Activated CD4-positive, alpha-beta T cell treated with anti-CD3 and anti-CD28 coated beads for 4 hours (primary cell): Measurements from ENCODE around the gene PCDHGC3.

Experiments
- DNase-seq, 2 donors: peaks; one replicate each; pipeline ENCODE4 v3.0.0-alpha.2; 2020

PCDHGC3 gene

DNA sequence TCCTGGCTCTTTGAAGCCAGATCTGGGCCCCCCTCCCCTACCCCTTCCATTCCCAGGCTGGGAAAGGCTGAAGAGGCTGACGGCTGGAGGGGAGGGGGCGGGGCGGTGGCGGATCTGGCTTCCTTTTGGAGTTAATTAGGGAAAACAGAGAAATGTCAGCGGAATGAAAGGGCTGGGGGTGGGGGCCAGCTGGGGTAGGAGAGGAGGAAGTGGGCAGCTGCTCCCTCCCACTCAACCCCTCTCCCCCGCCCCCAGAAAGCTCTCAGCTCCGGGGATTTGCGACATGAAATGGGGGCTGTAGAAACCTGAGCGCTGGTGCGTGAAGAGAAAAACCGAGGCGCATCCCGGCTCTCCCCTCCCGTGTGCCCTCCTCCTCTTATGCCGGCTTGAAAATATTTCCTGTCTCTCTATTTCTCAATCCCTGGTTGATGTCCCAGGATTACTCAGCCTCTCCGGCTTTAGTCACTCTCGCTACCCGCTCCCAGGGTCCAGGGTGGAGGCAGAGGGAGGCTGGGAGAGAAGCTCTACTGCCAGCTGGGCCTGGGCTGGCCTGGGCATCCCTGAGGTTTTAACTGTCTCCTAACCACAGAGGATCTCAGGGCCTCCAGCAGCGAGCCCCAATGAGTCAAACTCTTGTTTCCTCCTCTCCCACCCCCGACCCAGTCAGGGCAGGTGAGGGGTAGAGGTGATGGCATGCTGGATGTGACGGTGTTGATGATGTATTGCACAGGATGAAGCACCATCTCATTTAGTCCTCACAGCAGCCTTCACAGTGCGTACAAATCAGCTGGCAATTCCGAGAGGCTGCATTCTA lies 33.2 kb downstream of the PCDHGC3 start:
- no peak for DNase-seq

DNA sequence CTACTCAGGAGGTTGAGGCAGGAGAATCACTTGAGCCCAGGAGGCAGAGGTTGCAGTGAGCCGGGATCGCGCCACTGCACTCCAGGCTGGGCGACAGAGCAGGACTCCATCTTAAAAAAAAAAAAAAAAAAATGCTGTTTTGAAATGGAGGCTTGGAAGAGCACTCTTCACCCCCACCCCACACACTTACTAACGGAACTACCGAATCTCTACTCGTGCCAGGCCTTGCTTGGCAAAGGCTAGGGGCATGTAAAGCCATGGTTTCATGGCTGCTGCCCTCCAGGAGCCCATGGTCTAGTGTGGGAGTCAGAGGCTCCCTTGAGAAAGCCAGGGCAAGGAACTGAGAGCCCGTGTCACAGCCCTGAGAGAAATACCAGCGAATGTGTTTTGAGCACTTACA lies 34.4 kb downstream of the PCDHGC3 start:
- no peak for DNase-seq

DNA sequence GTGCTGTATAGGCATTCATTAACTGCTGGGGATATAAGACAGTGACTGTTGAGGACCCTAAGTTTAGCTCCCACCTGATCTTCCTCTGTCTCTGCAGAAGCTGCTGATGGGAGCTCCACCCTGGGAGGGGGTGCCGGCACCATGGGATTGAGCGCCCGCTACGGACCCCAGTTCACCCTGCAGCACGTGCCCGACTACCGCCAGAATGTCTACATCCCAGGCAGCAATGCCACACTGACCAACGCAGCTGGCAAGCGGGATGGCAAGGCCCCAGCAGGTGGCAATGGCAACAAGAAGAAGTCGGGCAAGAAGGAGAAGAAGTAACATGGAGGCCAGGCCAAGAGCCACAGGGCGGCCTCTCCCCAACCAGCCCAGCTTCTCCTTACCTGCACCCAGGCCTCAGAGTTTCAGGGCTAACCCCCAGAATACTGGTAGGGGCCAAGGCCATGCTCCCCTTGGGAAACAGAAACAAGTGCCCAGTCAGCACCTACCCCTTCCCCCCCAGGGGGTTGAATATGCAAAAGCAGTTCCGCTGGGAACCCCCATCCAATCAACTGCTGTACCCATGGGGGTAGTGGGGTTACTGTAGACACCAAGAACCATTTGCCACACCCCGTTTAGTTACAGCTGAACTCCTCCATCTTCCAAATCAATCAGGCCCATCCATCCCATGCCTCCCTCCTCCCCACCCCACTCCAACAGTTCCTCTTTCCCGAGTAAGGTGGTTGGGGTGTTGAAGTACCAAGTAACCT lies 35.3 kb downstream of the PCDHGC3 start:
- no peak for DNase-seq

DNA sequence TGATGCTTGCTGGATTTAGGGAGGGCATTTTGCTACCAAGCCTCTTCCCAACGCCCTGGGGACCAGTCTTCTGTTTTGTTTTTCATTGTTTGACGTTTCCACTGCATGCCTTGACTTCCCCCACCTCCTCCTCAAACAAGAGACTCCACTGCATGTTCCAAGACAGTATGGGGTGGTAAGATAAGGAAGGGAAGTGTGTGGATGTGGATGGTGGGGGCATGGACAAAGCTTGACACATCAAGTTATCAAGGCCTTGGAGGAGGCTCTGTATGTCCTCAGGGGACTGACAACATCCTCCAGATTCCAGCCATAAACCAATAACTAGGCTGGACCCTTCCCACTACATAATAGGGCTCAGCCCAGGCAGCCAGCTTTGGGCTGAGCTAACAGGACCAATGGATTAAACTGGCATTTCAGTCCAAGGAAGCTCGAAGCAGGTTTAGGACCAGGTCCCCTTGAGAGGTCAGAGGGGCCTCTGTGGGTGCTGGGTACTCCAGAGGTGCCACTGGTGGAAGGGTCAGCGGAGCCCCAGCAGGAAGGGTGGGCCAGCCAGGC lies 36.1 kb downstream of the PCDHGC3 start:
- no peak for DNase-seq

DNA sequence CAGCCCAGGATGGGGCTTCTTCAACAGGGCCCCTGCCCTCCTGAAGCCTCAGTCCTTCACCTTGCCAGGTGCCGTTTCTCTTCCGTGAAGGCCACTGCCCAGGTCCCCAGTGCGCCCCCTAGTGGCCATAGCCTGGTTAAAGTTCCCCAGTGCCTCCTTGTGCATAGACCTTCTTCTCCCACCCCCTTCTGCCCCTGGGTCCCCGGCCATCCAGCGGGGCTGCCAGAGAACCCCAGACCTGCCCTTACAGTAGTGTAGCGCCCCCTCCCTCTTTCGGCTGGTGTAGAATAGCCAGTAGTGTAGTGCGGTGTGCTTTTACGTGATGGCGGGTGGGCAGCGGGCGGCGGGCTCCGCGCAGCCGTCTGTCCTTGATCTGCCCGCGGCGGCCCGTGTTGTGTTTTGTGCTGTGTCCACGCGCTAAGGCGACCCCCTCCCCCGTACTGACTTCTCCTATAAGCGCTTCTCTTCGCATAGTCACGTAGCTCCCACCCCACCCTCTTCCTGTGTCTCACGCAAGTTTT lies 36.7 kb downstream of the PCDHGC3 start:
- peak; percentile 84 to 87 for DNase-seq

DNA sequence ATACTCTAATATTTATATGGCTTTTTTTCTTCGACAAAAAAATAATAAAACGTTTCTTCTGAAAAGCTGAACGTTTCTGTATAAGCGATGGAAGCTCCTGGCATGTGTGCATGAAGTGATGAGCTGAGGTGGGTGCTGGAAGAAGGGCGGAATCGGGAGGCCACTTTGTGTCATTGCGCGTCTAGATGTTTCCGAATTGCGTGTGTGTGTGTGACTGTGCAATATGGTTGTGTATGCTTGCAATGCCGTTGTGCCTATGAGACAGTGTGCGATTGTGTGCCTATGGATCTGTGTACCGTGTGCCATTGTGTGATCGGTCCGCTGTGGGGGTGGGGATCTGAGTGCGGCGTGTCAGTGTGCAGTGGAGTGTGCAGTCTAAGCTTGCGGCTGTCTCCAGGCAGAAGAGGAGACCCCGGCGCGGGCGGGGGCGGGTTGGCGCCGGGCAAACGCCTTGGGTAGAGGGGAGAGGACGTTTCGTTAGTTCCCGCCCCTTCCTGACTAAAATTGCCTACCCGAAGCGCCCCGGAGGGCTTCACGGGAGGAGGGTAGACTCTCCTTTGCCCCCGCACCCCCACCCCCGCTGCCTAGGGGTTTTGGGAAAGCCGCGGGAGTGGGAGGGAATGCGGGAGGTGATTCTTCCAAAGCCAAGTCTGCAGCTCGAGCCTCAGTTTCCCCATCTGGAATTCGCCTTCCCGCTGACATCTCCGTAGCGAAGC lies 37.3 kb downstream of the PCDHGC3 start:
- DNase-seq, result peak; percentile 22 to 39

DNA sequence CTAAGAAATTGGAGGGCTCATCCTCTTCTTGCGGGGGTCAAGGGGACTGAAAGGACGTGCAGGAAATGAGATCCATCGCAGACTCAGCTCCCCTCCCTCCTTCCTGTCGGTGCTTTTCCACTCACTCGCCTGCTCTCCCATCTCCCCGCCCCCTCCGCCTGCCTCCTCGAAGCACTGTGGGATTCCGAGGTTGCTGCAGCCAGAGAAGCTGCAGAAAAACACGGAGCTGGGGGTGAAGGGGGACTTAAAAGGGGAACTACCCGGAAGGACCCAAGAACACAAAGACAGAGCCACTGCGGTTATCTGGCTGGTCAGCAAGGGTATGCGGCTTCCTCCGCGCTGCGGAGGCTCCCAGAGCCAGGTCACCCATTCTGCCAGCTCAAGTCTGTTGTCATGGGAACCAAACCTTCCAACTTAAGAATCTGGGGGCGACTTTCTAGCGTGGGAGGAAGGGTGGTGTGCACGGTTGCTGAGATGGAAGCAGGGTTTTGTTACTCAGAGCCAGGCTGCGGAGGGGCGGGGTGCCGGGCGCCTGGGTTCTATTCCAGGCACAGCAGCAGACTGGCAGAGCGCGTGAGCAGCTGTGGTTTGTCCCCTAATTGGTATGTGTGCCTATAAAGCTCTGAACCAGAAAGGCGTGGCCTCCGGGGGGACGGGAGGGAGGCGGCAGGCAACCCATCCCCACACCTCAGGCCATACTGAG lies 38.0 kb downstream of the PCDHGC3 start:
- DNase-seq, result peak; percentile 70 to 80

DNA sequence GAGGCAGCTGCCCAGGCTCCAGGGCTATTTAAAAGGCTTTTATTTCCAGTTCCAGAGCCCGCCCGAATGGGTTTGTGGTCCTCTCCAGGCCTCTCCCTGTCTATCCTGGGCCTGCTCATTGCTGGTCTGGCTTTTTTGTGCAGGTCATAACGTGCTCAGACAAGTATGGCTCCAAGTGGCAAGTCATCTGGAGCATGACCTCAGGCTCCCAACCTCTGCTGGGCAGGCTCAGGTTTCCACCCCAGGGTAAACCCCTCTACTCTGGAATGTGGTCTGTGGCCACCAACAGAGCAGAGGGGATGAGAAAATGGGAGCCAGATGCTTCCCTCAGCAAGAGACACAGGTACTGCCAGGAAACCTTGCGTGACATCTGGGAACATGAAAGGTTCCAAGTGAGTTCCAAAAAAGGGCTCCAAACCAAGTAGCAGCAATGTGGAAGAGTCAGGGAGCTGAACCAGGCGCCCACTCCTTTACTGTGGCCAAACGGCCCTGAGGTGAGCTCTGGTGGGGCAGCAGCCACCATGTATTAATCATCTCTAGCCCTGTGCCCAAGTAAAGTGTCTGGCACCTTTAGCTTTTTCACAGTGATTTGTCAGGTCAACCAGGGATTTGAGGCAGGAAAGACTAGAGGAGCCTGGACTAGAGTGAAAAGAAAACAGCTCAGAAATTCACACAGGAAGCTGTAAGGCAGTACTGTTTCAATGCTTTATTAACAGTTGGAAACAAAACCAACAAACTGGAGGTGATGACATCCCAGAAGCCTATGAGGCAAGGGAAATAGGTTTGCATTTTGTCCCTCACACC lies 38.8 kb downstream of the PCDHGC3 start:
- no peak for DNase-seq

DNA sequence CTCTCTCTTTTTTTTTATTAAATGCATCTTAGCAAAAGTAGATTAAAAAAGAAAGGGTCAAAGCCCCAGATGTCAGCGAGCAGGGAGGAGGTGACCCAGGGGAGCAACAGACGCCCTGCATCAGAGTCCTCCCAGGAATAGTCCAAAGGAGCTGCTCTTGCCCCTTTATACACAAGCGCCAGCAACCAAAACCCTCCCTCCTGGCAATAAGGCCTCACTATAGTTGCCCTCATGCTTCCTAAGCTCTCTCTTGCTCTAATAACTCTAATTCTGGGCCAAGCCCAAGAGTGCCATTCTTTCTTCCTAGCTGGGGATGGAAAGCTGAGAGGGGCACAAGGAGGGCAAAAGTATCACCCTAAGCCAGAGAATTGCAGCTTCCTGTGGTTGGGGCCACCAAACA lies 39.4 kb downstream of the PCDHGC3 start:
- DNase-seq, result no peak

DNA sequence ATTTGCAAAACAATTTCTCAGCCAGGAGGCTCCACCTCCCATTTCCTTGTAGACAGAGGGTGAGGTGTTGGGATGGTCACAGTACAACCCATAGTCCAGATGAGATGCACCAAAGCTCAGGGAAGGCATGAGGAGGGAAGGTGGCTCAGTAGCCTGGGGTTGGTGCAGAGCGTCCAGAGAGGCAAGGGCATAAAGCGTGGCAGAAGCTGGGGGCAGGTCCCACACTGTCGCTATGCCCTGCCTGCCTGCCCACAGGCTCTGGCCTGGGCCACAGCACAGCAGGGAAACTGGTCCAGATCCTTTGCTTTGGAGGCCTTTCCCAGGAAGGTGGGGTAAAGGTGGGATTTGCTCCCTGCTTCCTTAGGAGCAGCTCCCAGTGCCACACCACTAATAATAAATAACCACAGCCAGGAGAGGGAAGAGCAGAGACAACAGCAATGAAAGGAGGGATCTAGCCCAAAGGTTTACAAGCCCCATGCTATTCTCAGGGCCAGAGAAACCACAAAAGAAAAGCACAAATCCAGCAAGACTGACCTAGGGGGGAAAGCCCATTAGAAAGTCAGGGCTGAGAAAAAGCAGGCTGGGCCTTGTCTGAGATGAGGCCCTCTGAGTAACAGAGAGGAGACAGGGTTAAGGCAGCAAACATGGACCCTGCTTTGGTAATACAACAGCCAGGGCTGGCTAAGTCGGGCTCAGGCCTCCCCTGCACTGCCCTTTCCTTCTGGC lies 40.3 kb downstream of the PCDHGC3 start:
- no peak for DNase-seq

DNA sequence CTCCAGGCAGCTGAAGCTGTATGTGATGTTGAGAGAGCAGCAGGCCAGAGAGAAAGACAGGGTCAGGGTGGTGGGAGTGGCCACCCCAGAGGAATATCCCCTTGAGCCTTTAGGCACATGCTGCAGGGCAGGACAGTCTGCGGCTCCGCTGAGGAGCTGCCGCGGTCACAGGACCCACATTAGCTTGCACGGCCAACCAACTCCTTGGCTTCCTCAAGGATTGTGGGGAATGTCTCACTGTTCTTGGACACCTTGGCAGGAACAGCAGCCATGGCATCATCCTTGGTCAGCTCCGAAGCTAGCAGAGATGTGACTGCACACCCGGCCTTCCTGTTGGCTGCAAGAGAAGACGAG lies 40.9 kb downstream of the PCDHGC3 start:
- no peak for DNase-seq

DNA sequence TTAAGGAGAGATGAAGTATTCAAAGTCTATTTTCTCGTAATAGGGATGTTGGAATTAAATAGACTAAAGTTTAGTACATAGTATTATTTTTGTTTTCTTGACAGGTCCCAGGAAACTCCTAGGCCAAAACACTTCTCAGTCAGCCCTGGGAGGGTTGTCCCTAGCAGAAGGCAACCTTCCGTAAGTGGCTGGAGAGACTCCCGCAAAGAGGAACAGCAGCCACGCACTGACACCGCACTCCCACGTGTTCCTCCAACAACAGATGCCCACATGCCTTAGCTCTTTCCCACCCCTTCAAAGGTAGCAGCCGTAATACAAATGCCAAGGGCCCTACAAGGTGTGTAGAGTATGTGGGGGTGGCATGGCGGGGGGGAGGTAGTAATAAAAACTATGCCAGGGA lies 41.5 kb downstream of the PCDHGC3 start:
- DNase-seq, result no peak

DNA sequence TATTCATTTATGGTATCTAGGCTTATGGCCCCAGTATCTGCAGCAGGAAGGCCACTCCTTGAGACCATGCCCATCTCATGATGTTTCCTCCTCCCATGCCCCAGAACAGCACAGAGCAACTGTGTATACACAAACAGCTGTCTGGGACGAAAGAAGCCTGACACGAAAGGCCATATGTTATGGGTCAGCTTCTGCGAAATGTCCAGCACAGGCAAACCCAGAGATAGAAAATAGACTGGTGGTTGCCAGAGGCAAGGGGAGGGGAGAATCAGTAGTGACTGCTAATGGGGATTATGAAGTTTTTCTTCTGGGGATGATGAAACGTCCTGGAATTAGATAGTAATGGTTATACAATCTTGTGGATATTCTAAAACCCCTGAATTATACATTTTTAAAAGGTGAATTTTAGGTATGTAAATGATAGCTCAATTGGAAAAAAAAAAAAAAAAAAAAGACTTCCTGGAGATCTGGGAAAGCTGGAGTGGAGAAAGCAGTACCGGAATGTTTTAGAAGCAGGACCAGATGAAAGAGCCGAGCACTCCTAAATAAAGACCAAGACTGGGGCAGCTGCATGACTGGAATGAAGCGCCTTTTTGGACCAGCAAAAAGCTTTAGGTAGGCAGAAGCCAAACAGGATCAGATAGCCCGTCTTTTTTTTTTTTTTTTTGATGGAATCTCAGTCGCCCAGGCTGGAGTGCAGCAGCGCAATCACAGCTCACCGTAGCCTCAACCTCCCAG lies 42.3 kb downstream of the PCDHGC3 start:
- DNase-seq, result no peak

DNA sequence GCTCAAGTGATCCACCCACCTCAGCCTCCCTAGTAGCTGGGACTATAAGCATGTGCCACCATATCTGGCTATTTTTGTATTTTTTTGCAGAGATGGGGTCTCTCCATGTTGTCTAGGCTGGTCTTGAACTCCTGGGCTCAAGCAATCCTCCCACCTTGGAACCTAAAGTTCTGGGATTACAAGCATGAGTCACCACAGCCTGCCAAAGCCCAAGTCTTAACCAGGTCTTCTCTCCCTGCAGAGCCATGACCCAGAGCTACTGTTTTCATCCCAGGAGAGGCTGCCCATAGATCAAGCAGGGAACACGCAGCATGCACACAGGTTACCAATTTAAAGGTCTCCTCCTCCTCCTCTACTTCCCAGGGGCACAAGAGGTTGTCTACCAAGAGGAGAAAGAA lies 42.9 kb downstream of the PCDHGC3 start:
- DNase-seq, result no peak

DNA sequence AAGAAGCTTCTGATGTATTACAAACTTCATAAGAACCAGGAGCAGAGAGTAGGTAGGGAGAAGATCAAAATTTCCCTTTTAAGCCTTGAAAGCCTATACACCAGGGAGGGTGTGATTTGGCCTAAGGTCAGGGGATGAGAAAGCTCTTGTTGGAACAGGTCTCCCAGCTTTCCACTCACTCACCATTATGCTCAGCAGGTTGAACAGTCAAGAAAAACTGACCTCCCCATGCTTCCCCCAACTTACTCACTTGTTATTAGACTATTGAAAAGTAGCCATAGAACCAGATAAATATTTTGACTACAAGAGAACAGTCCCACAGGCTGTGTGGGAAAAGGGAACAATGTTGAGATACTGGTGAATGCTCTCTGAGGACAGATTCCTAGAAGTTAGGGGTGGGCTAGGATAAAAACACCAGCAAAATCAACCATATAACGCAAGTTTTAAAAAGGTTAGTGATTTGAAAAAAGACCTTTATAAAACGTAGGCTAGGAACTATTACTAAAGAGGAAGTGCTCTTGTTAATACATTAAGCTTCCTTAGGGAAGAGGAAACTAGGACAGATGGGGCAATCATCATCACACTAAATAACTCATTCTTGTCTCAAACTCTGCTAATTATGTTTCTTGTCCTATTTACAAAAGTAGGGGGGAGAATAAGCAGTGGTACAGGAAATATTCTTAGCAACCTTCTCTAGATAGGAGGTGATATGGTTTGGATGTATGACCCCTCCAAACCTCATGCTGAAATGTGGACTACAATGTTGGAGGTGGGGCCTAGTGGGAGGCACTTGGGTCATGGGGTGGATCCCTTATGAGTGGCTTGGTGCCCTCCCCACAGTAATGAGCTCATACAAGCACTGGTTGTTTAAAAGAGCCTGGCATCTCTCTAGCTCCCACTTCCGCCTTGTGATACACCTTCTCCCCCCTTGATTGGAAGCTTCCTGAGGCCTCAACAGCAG lies 44.1 kb downstream of the PCDHGC3 start:
- DNase-seq, result no peak

DNA sequence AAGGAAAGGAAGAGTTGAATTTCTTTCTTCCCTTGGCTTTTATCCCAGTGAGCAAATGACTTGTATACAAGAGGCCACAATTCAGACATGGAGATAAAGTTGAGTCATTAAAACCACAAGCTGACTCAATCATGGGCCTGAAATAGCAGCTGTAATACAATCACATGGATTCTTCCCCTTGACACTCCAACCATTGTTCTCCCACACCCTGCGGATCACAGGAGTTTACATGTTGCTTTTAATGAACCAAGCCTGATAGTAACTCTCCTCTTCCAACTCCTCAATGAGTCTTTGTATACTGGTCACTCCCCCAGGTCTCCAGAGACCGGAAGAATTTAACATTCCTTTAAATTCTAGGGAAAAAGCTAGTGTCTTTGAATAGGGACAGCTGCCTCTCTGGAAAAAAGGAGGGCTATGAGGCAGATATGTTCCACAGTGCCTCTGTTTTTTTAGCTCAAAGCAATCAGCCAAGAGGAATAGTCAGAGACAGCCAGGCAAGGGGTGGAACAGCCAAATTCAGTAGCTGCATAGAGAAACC lies 45.5 kb downstream of the PCDHGC3 start:
- no peak for DNase-seq

DNA sequence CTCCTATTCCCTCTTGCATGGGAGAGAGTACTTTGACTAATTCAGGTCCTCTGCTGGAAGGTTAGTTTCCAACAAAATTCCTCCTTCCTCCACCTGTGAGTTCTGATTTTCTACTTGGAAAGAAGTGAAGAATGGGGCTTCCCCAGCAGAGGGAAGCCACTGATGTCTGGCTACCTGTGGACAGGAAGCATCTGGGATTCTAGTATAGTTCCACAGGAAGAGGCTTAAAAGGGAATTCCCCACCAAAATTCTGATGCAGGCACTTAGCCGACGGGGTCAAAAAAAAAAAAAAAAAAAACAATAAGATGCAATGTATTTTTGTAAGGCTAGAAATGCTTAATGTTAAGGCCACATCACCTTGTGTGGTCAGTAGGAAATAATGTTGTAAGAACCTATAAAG lies 46.5 kb downstream of the PCDHGC3 start:
- DNase-seq, result no peak

DNA sequence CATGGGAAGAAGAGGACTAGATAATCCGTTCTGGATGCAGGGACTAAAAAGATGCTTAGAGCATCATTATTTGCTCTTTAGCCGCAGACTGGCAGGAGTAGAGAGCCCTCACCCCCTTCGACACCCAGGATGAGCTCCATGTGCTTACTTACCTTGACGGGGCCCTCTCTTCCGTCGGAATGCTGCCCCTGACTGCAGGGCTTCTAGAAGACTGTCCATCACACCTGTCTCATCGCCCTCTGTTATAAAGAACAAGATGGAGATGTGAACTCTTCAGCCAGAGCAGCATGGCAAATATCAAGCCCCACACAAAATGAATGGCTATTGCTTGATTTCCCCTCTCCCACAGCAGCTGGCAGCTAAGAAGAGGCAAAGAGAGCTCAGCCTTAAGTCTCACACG lies 48.2 kb downstream of the PCDHGC3 start:
- DNase-seq, result no peak
